ENCODE measurements around the gene WNK1.
"Not testable (repeated sequence)": the region's sequence is repeated elsewhere in the genome, so short reads cannot be mapped to it uniquely, and the experiment has no call there.

WNK1 gene

DNA sequence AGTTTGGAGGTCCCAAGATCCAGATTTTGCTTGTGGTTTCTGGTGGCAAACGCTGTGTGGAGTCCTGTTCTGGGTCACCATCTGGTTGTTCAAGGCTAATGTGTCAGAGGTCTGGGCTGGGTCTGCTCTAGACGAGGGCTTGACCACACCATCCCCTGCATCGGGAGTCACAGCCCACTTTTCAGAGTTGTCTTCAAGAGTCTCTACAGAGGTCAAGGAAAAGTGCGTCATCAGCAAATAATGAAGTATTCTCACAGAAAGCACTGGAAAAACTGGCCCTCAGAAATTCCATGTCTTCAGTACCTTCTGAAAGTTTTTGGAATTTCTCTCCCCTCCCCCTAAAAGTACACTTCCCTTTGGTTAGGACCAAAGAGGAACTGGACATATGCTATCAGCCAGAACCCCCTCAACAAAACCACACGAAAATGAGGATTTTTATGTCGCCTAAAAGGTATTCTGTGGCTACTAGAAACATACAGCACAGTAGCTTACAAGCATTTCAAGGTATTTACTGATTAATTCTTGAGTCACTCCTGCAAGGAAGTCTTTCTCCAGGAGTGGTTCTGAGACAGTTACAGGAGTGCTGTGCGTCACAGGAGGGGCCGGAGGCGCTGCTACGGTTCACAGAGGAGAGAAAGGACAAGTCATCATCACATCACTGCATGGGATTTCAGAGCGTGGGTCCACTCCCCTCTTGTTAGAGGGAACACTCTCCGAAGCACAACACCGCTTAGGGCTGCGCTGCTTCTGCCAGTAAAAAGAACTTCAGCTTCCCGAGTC lies 161.7 kb downstream of the WNK1 start:
- no peak for DNase-seq

GRCh38 chr12:915090-915489 lies 162.7 kb downstream of the WNK1 start:
- DNase-seq: no peak

- DNase-seq: no peak
Measured at GRCh38 chr12:916240-916639, 163.9 kb downstream of the WNK1 start.

GRCh38 chr12:916712-917445 lies 164.5 kb downstream of the WNK1 start:
- no peak for DNase-seq

DNA sequence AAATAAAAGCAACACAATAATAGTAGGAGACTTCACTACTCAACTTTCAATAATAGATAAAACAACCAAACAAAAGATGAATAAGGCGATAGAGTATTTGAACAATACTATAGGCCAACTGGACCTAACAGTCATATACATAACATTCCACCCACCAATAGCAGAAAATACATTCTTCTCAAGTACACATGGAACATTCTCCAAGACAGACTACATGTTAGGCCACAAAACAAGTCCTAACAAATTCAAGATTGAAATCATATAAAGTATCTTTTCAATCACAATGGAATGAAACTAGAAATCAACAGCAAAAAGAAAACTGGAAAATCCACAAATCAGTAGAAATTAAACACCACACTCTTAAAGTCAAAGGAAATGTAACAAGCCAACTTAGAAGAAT lies 168.3 kb downstream of the WNK1 start:
- DNase-seq: no peak

GRCh38 chr12:922285-922684 lies 169.9 kb downstream of the WNK1 start:
- DNase-seq: no peak

GRCh38 chr12:926641-927040 lies 174.3 kb downstream of the WNK1 start:
- no peak for DNase-seq

- DNase-seq: no peak
Measured at GRCh38 chr12:931060-931459, 178.7 kb downstream of the WNK1 start.

DNA sequence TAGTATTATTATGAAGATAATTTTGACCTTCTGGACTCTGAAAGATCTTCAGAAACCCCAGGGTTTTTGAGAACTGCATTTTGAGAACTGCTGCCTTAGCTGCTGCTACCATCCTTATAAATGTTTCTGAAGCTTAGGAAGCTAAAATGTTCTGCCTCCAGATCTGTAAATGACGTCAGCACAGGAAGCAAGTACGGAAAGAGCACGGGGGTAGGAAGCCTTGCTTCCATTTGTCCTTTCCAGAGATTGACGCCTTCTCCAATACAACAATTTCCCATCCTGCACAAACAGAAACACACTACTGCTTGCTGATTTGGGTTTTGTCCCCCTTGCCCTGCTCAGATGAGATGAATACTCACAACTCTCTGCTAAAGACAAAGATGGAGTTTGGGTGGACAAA lies 179.2 kb downstream of the WNK1 start:
- DNase-seq: no peak

GRCh38 chr12:935891-936290 lies 183.5 kb downstream of the WNK1 start:
- DNase-seq: not testable (repeated sequence)

DNA sequence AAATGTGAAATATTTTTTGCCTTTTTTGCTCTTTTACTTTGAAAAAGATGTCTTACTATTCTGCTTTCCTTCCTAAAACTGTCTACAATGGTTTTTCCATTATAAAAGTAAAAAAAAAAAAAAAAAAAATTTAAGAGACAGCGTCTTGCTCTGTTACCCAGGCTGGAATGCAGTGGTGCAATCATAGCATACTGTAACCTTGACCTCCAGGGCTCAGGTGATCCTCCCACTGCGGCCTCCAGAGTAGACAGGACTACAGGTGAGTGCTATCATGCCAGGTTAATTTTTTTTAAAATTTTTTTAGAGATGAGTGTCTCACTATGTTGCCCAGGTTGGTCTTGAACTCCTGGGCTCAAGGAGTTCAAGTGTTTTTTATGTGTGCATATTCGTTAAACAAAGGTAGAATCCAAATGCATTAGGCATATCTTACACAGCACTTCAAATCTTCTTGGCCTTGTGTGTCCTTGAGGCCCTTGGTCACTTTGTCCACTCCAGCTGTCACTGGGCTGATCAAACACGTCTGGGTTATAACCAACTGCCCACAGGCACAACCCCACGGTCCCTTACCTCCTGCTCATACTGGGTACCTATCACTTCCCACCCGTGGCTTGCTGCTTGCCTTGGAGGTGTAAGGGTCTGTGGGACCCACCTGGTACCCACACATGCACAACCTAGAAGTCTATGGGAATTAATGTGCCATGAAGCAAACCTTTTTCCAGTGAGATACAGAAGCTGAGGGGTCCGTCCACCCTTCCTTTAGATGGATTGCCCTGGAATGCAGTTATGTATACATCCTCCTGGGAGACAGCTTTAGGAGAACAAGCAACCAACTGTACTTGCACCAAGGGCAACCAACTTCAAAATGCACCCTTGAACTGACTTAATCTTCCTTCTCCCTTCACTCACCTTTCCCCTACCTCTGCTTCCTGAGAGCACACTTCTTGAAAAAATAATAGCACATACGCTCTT lies 184.3 kb downstream of the WNK1 start:
- no peak for DNase-seq

DNA sequence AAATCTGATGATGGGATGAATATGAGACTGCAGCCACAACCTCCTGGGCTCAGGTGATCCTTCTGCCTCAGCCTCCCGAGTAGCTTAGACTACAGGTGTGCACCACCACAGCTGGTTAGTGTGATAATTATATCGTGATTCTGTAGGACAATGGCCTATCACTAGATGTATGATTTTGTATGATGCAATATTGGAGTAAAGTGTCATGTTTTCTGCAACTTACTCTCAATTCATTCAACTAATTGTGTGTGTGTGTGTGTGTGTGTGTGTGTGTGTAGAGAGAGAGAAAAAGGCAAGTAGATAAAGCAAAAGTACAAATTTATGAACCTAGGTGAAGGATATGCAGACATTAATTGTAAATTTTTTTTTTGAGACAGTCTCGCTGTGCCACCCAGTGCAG lies 186.4 kb downstream of the WNK1 start:
- no peak for DNase-seq

DNA sequence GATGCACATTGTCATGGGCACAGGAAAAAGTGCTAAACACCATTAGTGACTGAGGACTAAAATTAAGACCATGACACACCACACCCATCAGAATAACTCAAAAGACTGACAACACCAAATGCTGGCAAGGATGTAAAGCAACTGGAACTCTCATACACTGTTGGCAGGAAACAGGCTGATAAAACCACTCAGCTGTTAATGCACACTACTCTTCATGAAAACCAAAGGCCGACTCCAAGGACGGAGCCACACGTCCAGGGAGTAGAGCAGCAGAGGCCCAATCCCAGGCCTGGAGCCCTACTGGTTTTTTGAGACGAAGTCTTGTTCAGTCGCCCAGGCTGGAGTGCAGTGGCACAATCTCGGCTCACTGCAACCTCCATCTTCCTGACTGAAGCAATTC lies 190.7 kb downstream of the WNK1 start:
- DNase-seq: no peak

DNA sequence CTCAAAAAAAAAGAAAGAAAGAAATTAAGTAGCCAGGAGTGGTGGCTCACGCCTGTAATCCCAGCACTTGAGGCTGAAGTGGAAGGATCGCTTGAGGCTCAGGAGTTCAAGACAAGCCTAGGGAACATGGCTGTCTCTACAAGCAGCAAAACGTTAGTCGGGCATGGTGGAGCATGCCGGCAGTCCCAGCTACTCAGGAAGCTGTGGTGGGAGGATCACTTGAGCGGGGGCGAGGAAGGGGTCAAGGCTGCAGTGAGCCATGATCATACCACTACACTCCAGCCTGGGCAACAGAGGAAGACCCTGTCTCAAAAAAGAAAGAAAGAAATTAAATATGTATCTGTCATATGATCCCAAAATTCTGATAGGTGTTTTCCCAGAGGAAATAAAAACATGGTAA lies 191.8 kb downstream of the WNK1 start:
- no peak for DNase-seq

- DNase-seq: no peak
Measured at GRCh38 chr12:946212-946611, 193.8 kb downstream of the WNK1 start.

- DNase-seq: no peak
Measured at GRCh38 chr12:946631-947030, 194.3 kb downstream of the WNK1 start.

- no peak for DNase-seq
Measured at GRCh38 chr12:948238-948637, 195.9 kb downstream of the WNK1 start.

GRCh38 chr12:949453-950191 lies 197.2 kb downstream of the WNK1 start, which contains the start of gene RAD52:
TSS of gene RAD52 (minus strand) at chr12:949694. CDS start at chr12:933058, 16,636 bp downstream.
- DNase-seq: peak; percentile 92

DNA sequence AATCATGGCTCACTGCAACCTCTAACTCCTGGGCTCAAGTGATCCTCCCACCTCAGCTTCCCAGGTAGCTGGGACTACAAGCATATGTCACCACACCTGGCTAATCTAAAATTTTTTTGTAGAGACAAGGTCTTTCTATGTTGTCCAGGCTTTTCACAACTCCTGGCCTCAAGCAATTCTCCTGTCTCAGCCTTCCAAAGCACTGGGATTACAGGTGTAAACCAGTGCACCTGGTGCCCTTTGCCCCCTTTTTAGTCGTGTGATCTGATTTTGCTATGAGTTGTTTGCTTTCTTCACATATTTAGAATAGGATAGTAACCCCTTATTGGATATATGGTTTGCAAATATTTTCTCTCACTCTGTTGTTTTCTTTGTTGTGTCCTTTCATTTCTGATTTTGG lies 198.8 kb downstream of the WNK1 start:
- no peak for DNase-seq

DNA sequence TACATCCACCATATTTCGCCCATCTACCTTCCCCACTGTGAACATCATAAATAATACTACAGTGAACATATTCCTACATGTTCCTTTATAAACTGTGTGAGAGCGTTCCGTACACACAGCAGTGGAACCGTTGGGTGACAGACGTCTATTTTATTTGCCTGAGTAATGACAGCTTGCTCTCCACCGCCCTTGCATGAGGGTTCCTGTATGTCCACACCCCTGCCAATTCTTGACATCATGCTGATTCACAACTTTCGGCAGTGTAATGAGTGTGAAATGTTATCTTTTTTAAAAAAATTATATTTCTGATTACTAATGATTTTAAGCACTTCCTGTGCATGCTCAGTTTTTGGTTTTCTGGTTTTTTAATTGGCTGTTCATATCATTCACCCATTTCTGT lies 201.4 kb downstream of the WNK1 start:
- no peak for DNase-seq

DNA sequence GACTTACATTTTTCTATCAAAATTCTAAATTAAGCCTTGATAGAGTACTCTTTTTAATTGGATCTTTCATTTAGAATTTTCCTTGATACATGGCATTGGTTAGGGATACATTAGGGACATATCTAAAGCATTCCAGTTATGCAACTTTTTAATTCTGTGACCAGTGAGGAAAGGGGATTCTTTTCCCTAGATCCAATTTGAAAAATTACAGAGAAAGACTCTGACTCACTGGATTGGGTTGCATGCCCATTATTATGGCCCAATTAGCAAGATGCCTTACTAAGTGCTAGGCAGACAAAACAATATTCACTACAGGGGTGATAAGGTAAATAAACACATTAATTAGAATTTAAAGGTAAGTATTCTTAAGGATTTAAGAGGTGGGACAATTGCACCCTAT lies 202.4 kb downstream of the WNK1 start:
- no peak for DNase-seq

DNA sequence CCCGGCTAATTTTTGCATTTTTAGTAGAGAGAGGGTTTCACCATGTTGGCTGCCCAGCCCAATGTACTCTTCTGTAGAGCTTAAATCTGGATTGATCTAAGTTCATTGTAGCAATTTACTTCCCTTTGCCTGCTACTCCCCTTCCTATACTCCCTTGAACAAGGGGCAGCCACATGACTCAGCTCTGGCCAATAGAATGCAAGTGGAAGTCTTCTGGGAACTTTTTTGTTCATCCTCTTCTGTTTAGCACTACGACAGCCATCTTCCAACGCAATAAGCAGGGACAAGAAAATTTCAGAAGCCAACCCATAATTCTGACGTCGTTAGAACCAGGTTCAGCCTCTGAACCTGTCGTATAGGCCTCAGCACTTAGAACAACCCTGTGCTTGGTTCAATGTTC lies 203.6 kb downstream of the WNK1 start:
- no peak for DNase-seq
